Esophagus squamous epithelium (tissue), 5 donors: ENCODE measurements around the gene SLCO1A2. TPM values are rescaled to one million over a fixed set of nuclear protein-coding genes. Genes with fewer than 3 reads are reported as not detected.

Experiments used
- DNase-seq: peaks from one replicate; lab custom pipeline; 2025; lab: John Stamatoyannopoulos, UW
- H3K27ac ChIP-seq, 4 donors: fragments of 200-600 bp; sonication (generic); one replicate each; pipeline ENCODE4 v1.5.1; 2016 to 2019; ENCODE audit warnings: mild to moderate bottlenecking in 1 of 4
- H3K27me3 ChIP-seq, 4 donors: fragments of 200-600 bp; sonication (generic); 1 replicate in 3 of 4; 2 replicates in 1 of 4; pipeline versions ENCODE4 v1.5.1 to v1.6.0; 2017 to 2021; ENCODE audit warnings: antibody characterized with exemption in 1 of 4
- H3K36me3 ChIP-seq, 3 donors: fragments of 200-600 bp; sonication (generic); one replicate each; pipeline ENCODE4 v1.5.1; 2016 to 2019
- H3K4me1 ChIP-seq, 3 donors: fragments of 200-600 bp; sonication (generic); one replicate each; pipeline ENCODE4 v1.5.1; 2017 to 2019
- H3K4me3 ChIP-seq, 4 donors: fragments of 200-600 bp; sonication (generic); 1 replicate in 3 of 4; 2 replicates in 1 of 4; pipeline ENCODE4 v1.5.1; 2016 to 2019; ENCODE audit warnings: mild to moderate bottlenecking in 2 of 4, moderate library complexity in 1 of 4
- H3K9me3 ChIP-seq, 3 donors: fragments of 200-600 bp; sonication (generic); one replicate each; pipeline ENCODE4 v1.5.1; 2016 to 2019
- CTCF ChIP-seq, 6 experiments: fragments of 450-650 bp in 4 of 6; fragments of 200-600 bp in 2 of 6; sonication (generic) in 2 of 6; IDR thresholded peaks; one replicate each; pipeline ENCODE4 v1.5.1; 2016 to 2019; ENCODE audit warnings: antibody characterized with exemption in 6 of 6, mild to moderate bottlenecking in 4 of 6, moderate library complexity in 4 of 6
- POLR2A ChIP-seq, 4 donors: fragments of 450-650 bp; IDR thresholded peaks; one replicate each; pipeline ENCODE4 v1.6.1; 2017; ENCODE audit warnings: antibody characterized with exemption in 4 of 4, mild to moderate bottlenecking in 4 of 4, moderate library complexity in 3 of 4
- WGBS, 2 donors: methylation state at CpG; one replicate each; pipeline ENCODE4 v1.1.5; 2018; 5-methylcytosine and 5-hydroxymethylcytosine counted together
- intact Hi-C: fragments of 100-400 bp; cut with DNase I; formaldehyde crosslinking; loops from one replicate; pipeline ENCODE4 v1.15.0; 2022
- total RNA-seq, 4 donors: library from RNA; depleted of rRNA; stranded (reverse); fragments of >200 nt; gene quantifications; one replicate each; pipeline ENCODE4 v1.1.0, GENCODE V29; 2016
- donor health status: DM: yes; HTN: yes; CAD: no.

The SLCO1A2 gene
- total RNA-seq, 4 donors from 2014 or later: not detected

GRCh38 chr12:21252070-21252469 lies 82.6 kb downstream of the SLCO1A2 start:
- 68 to 75% methylated on average over 5 of the region's 5 CpGs for WGBS, 2 donors
- intact Hi-C loops: no loop called here
- Histone ChIP-seq H3K27me3 (no peaks in the 10 kb centered on the region), H3K9me3 (no peaks in the 10 kb centered on the region), H3K4me1 (no peaks in the 10 kb centered on the region), H3K27ac (no peak overlapping the region), H3K36me3 (no peaks in the 10 kb centered on the region), H3K4me3 (no peak overlapping the region)
- TF ChIP-seq CTCF (IDR thresholded peaks at IDR 0.05) (no peak), POLR2A (IDR thresholded peaks at IDR 0.05) (no peak)
- DNase-seq: no peak

GRCh38 chr12:21248679-21249078 lies 86.0 kb downstream of the SLCO1A2 start:
- no peak overlapping the region for H3K4me3 ChIP-seq
- intact Hi-C loops: no loop called here
- no peak for DNase-seq
- TF ChIP-seq POLR2A (IDR thresholded peaks at IDR 0.05) (no peak), CTCF (IDR thresholded peaks at IDR 0.05) (no peak)
- no peaks in the 10 kb centered on the region for H3K27me3 ChIP-seq
- no peak overlapping the region for H3K27ac ChIP-seq
- no peaks in the 10 kb centered on the region for H3K9me3 ChIP-seq
- no peaks in the 10 kb centered on the region for H3K36me3 ChIP-seq
- 50 to 64% methylated on average over 1 of the region's 1 CpG for WGBS, 2 donors
- H3K4me1 ChIP-seq: no peaks in the 10 kb centered on the region

- intact Hi-C loops: no loop called here
- no peak overlapping the region for H3K27ac ChIP-seq
- 54 to 67% methylated on average over 4 of the region's 4 CpGs for WGBS, 2 donors
- no peaks in the 10 kb centered on the region for H3K4me1 ChIP-seq
- no peak overlapping the region for H3K4me3 ChIP-seq
- no peaks in the 10 kb centered on the region for H3K27me3 ChIP-seq
- no peaks in the 10 kb centered on the region for H3K36me3 ChIP-seq
- TF ChIP-seq POLR2A (IDR thresholded peaks at IDR 0.05) (no peak), CTCF (IDR thresholded peaks at IDR 0.05) (no peak)
- DNase-seq: no peak
- H3K9me3 ChIP-seq: no peaks in the 10 kb centered on the region
Observed at GRCh38 chr12:21239866-21240265, 94.9 kb downstream of the SLCO1A2 start.

GRCh38 chr12:21234395-21234794 lies 100.3 kb downstream of the SLCO1A2 start:
- Histone ChIP-seq H3K4me1 (no peaks in the 10 kb centered on the region), H3K27ac (no peak overlapping the region), H3K36me3 (no peaks in the 10 kb centered on the region), H3K4me3 (no peak overlapping the region), H3K27me3 (no peaks in the 10 kb centered on the region), H3K9me3 (no peaks in the 10 kb centered on the region)
- DNase-seq: no peak
- TF ChIP-seq CTCF (IDR thresholded peaks at IDR 0.05) (no peak), POLR2A (IDR thresholded peaks at IDR 0.05) (no peak)
- intact Hi-C loops: no loop called here
- 68 to 71% methylated on average over 5 of the region's 5 CpGs for WGBS, 2 donors

GRCh38 chr12:21223930-21224329 lies 110.8 kb downstream of the SLCO1A2 start:
- H3K4me3 ChIP-seq: no peak overlapping the region
- no peak overlapping the region for H3K27ac ChIP-seq
- no peaks in the 10 kb centered on the region for H3K9me3 ChIP-seq
- H3K27me3 ChIP-seq: no peaks in the 10 kb centered on the region
- TF ChIP-seq POLR2A (IDR thresholded peaks at IDR 0.05): no peak
- no peak for DNase-seq
- intact Hi-C loops: no loop called here
- H3K36me3 ChIP-seq: no peaks in the 10 kb centered on the region
- H3K4me1 ChIP-seq: no peaks in the 10 kb centered on the region

- H3K27ac ChIP-seq: no peak overlapping the region
- H3K4me1 ChIP-seq: no peaks in the 10 kb centered on the region
- H3K36me3 ChIP-seq: no peaks in the 10 kb centered on the region
- intact Hi-C loops: no loop called here
- no peak for DNase-seq
- H3K27me3 ChIP-seq: no peaks in the 10 kb centered on the region
- no peak for TF ChIP-seq POLR2A (IDR thresholded peaks at IDR 0.05)
- no peak for TF ChIP-seq CTCF (IDR thresholded peaks at IDR 0.05)
- H3K4me3 ChIP-seq: no peak overlapping the region
- H3K9me3 ChIP-seq: no peaks in the 10 kb centered on the region
Observed at GRCh38 chr12:21221778-21222177, 112.9 kb downstream of the SLCO1A2 start.
